Right atrium auricular region (tissue), 2 donors: ENCODE results near the gene YWHAB. TPM values are rescaled to one million over a fixed set of nuclear protein-coding genes. Genes with fewer than 3 reads are reported as not detected.

Experiments
- total RNA-seq, 2 donors: library from RNA; depleted of rRNA; stranded (reverse); fragments of >200 nt; gene quantifications; one replicate each; pipeline ENCODE4 v1.1.0, GENCODE V29; 2016

Gene YWHAB
- total RNA-seq, 2 donors from 2014 or later, result 75.9 to 78.5 TPM

Other genes with a start within 250 kb of the YWHAB start
- gene ADA, start 234.0 kb upstream of the YWHAB start, total RNA-seq, result 10 to 100 TPM in 1 of 2 donors, 1 to 10 TPM in 1; 6.3 to 16.7 TPM
- 100 to 1,000 TPM in 1 of 2 donors, 10 to 100 TPM in 1; 85.1 to 118 TPM for gene CCN5, start 170.3 kb upstream of the YWHAB start, total RNA-seq
- 1 to 10 TPM; 1.4 to 3.7 TPM for gene KCNK15, start 139.8 kb upstream of the YWHAB start, total RNA-seq
- 1 to 10 TPM in 1 of 2 donors, under 1 TPM in 1; 0.47 to 1.5 TPM for gene RIMS4, start 75.2 kb upstream of the YWHAB start, total RNA-seq
- 1 to 10 TPM; 1.5 to 2.3 TPM for gene PABPC1L, start 24.4 kb downstream of the YWHAB start, total RNA-seq
- gene TOMM34, start 74.7 kb downstream of the YWHAB start, total RNA-seq, result 10 to 100 TPM; 10.6 to 17.0 TPM
- 10 to 100 TPM in 1 of 2 donors, 1 to 10 TPM in 1; 7.3 to 12.6 TPM for gene STK4, start 80.8 kb downstream of the YWHAB start, total RNA-seq
- under 1 TPM; 0.33 to 0.39 TPM for gene KCNS1, start 215.4 kb downstream of the YWHAB start, total RNA-seq
- not detected for gene WFDC5, start 229.5 kb downstream of the YWHAB start, total RNA-seq
- not detected for gene WFDC12, start 238.8 kb downstream of the YWHAB start, total RNA-seq